SK-N-SH (cell line): ENCODE data around the gene CCDC93. TPM values are rescaled to one million over a fixed set of nuclear protein-coding genes. Genes with fewer than 3 reads are reported as not detected.

Experiments
- CTCF ChIA-PET: fragments of 300-600, 350-600 bp; formaldehyde crosslinking; extraction: SDS; loops from one replicate; lab custom pipeline; 2021; lab: Yijun Ruan, JAX
- POLR2A ChIA-PET: fragments of 350-600 bp; sonication (Branson Sonifier 250); formaldehyde crosslinking; extraction: SDS; loops from one replicate; lab custom pipeline; 2020; ENCODE audit warnings: antibody characterized with exemption, inconsistent platforms; lab: Yijun Ruan, JAX
- DNase-seq: peaks from one replicate; pipeline ENCODE4 v3.0.0; 2012
- H2AFZ ChIP-seq: fragments of 200-600 bp; sonication (generic); 2 replicates; pipeline ENCODE4 v1.8.1; 2016; ENCODE audit warnings: antibody characterized with exemption, mild to moderate bottlenecking, low read depth
- H3F3A ChIP-seq: fragments of 200-600 bp; sonication (generic); replicated peaks from 2 replicates; pipeline ENCODE3; 2016; ENCODE audit warnings: antibody characterized with exemption, mild to moderate bottlenecking; ENCODE audit not compliant: insufficient read depth
- H3K27ac ChIP-seq, 2 experiments: fragments of 200-500 bp in 1 of 2; fragments of 200-600 bp in 1 of 2; sonication (Bioruptor generic) in 1 of 2; sonication (generic), shearing (Covaris generic) in 1 of 2; 2 replicates each; pipeline versions ENCODE4 v1.5.1 to v1.6.1; 2014 to 2016; ENCODE audit warnings: low read depth in 2 of 2, inconsistent platforms in 1 of 2, low read length in 1 of 2, mild to moderate bottlenecking in 1 of 2, mixed read lengths in 1 of 2
- H3K27me3 ChIP-seq: fragments of 200-600 bp; sonication (generic), shearing (Covaris generic); 2 replicates; pipeline ENCODE4 v1.6.1; 2016; ENCODE audit warnings: mixed run types; ENCODE audit not compliant: insufficient read depth
- H3K36me3 ChIP-seq, 2 experiments: fragments of 200-500 bp in 1 of 2; fragments of 200-600 bp in 1 of 2; sonication (Bioruptor generic) in 1 of 2; sonication (generic) in 1 of 2; replicated peaks in 1 of 2; 2 replicates each; pipeline versions ENCODE3 to v1.5.1; 2014 to 2016; ENCODE audit warnings: low read length in 1 of 2, mild to moderate bottlenecking in 1 of 2; ENCODE audit not compliant: insufficient read depth in 2 of 2, control insufficient read depth in 1 of 2
- H3K4me1 ChIP-seq, 2 experiments: fragments of 200-500 bp in 1 of 2; fragments of 200-600 bp in 1 of 2; sonication (Bioruptor generic) in 1 of 2; sonication (generic), shearing (Covaris generic) in 1 of 2; 2 replicates each; pipeline versions ENCODE4 v1.5.1 to v1.6.1; 2014 to 2016; ENCODE audit warnings: low read depth in 1 of 2, low read length in 1 of 2, mixed run types in 1 of 2; ENCODE audit not compliant: insufficient read depth in 2 of 2, control insufficient read depth in 1 of 2
- H3K4me2 ChIP-seq: fragments of 200-600 bp; sonication (generic), shearing (Covaris generic); 2 replicates; pipeline ENCODE4 v1.6.1; 2017; ENCODE audit warnings: mixed run types
- H3K4me3 ChIP-seq, 2 experiments: fragments of 200-500 bp in 1 of 2; fragments of 200-600 bp in 1 of 2; sonication (Bioruptor generic) in 1 of 2; sonication (generic), shearing (Covaris generic) in 1 of 2; 2 replicates each; pipeline versions ENCODE4 v1.5.1 to v1.8.1; 2014 to 2016; ENCODE audit warnings: low read depth in 2 of 2, inconsistent platforms in 1 of 2, low read length in 1 of 2, mild to moderate bottlenecking in 1 of 2, mixed read lengths in 1 of 2, moderate library complexity in 1 of 2
- H3K79me2 ChIP-seq: fragments of 200-600 bp; sonication (generic); 2 replicates; pipeline ENCODE4 v1.8.1; 2017; ENCODE audit warnings: mild to moderate bottlenecking; ENCODE audit not compliant: insufficient read depth
- H3K9ac ChIP-seq: fragments of 200-600 bp; sonication (generic); 2 replicates; pipeline ENCODE4 v1.6.1; 2017; ENCODE audit warnings: mixed run types
- H3K9me2 ChIP-seq: fragments of 200-600 bp; sonication (generic); 2 replicates; pipeline ENCODE4 v1.6.1; 2017; ENCODE audit warnings: mixed run types
- H3K9me3 ChIP-seq: fragments of 200-600 bp; sonication (generic); 2 replicates; pipeline ENCODE4 v1.6.1; 2017; ENCODE audit warnings: mixed run types, mild to moderate bottlenecking, moderate library complexity
- H4K20me1 ChIP-seq: fragments of 200-600 bp; sonication (generic); 2 replicates; pipeline ENCODE4 v1.6.1; 2017; ENCODE audit warnings: mild to moderate bottlenecking, mixed run types; ENCODE audit not compliant: insufficient read depth
- EZH2phosphoT487 ChIP-seq: fragments of 200-600 bp; sonication (generic); IDR thresholded peaks from 2 replicates; pipeline ENCODE4 v1.6.1; 2017; ENCODE audit warnings: low read depth, mixed run types, mild to moderate bottlenecking, antibody characterized with exemption, moderate library complexity, borderline replicate concordance
- NFIC ChIP-seq: IDR thresholded peaks from 2 replicates; pipeline ENCODE4 v1.4.0; 2012; ENCODE audit warnings: borderline replicate concordance
- NRF1 ChIP-seq: IDR thresholded peaks from 2 replicates; pipeline ENCODE4 v1.6.1; 2012; ENCODE audit warnings: low read depth, mild to moderate bottlenecking, low read length
- RCOR1 ChIP-seq: fragments of 150-350 bp; IDR thresholded peaks from 2 replicates; pipeline ENCODE4 v1.6.1; 2017; ENCODE audit warnings: antibody characterized with exemption, low read length
- TCF12 ChIP-seq: IDR thresholded peaks from 2 replicates; pipeline ENCODE4 v1.4.0; 2012
- WGBS: methylation state at CpG from one replicate; pipeline ENCODE4 v1.1.6; 2017; ENCODE audit warnings: low lambda C conversion rate; 5-methylcytosine and 5-hydroxymethylcytosine counted together
- polyA plus RNA-seq, 3 experiments: library from polyadenylated mRNA; depleted of rRNA; stranded (reverse); fragments of >200 nt; gene quantifications; 2 replicates each; pipeline ENCODE4 v1.2.3, GENCODE V29; 2012
- TF ChIP-seq, protein P1 (sequence below): IDR thresholded peaks from 2 replicates; pipeline ENCODE4 v1.6.1; 2012; ENCODE audit warnings: mild to moderate bottlenecking, low read depth, low read length, moderate library complexity
- TF ChIP-seq, protein P2 (sequence below): IDR thresholded peaks from 2 replicates; pipeline ENCODE4 v1.4.0; 2012; ENCODE audit warnings: low read depth, borderline replicate concordance

The CCDC93 gene
- polyA plus RNA-seq, 1 of the 3 experiments (the other 2 are of a cell fraction) = 11.7 TPM

DNA sequence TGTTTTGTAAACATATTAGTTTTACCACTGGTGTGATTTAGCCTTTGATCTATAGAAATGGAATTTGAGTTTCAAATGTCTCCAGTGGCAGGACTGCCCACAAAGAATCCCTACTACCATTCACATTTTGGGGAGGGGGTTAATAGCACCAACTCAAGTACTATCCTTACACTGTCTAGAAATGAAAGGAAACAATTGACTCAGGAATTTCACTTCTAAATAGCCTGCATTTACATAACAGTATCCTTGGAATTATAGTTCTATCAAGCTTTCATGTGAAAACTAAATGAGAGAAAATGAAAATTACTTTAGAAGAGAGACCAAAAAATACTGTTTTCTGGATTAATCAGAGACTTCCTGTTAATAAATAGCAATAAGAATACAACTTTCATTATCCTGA, 7.5 kb upstream of the CCDC93 start:
- no peaks in the 10 kb centered on the region for H3K36me3 ChIP-seq
- no peak for TF ChIP-seq RCOR1
- TF ChIP-seq EZH2phosphoT487 = no peak
- TF ChIP-seq, protein P1, sequence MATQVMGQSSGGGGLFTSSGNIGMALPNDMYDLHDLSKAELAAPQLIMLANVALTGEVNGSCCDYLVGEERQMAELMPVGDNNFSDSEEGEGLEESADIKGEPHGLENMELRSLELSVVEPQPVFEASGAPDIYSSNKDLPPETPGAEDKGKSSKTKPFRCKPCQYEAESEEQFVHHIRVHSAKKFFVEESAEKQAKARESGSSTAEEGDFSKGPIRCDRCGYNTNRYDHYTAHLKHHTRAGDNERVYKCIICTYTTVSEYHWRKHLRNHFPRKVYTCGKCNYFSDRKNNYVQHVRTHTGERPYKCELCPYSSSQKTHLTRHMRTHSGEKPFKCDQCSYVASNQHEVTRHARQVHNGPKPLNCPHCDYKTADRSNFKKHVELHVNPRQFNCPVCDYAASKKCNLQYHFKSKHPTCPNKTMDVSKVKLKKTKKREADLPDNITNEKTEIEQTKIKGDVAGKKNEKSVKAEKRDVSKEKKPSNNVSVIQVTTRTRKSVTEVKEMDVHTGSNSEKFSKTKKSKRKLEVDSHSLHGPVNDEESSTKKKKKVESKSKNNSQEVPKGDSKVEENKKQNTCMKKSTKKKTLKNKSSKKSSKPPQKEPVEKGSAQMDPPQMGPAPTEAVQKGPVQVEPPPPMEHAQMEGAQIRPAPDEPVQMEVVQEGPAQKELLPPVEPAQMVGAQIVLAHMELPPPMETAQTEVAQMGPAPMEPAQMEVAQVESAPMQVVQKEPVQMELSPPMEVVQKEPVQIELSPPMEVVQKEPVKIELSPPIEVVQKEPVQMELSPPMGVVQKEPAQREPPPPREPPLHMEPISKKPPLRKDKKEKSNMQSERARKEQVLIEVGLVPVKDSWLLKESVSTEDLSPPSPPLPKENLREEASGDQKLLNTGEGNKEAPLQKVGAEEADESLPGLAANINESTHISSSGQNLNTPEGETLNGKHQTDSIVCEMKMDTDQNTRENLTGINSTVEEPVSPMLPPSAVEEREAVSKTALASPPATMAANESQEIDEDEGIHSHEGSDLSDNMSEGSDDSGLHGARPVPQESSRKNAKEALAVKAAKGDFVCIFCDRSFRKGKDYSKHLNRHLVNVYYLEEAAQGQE = no peak
- no peak for TF ChIP-seq NRF1
- no peaks in the 10 kb centered on the region for H4K20me1 ChIP-seq
- no peaks in the 10 kb centered on the region for H3F3A ChIP-seq
- POLR2A ChIA-PET = no interaction called here
- CTCF ChIA-PET = interaction anchor here (1.4 to 2.0 kb wide), 3 partner anchors 12 to 207 kb away, joined by 3 to 13 read pairs (median 5); partner anchors contain the start of gene DDX18
- no peaks in the 10 kb centered on the region for H3K9me3 ChIP-seq
- H3K4me2 ChIP-seq = no peak overlapping the region
- H3K4me1 ChIP-seq = no peaks in the 10 kb centered on the region
- H3K27me3 ChIP-seq = peaks cover 14% of the 10 kb centered on the region; the same call in 1 of the 2 replicates
- H3K9me2 ChIP-seq = no peaks in the 10 kb centered on the region
- no peak overlapping the region for H3K27ac ChIP-seq
- H3K79me2 ChIP-seq = no peaks in the 10 kb centered on the region
- H3K4me3 ChIP-seq = no peak overlapping the region
- no peak overlapping the region for H3K9ac ChIP-seq
- no peak for DNase-seq
- no peak overlapping the region for H2AFZ ChIP-seq

DNA sequence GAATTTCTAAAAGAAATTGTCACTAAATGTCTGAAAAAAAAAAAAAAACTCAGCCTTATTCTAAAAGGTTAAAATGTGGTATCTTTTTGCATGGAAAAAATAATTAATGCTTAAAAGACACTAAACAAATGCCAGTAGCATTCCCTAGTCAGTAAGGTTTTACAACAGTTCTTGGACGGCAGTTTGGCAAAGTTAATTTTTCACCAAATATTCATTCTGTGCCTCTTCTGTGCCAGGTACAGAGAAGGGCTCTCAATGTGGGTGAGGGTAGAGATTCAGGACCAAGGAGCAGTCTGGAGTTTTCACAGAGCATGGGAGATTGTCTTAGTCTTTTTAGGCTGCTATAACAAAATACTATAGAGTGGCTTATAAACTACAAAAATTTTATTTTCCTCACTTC, 6.0 kb upstream of the CCDC93 start:
- H3K36me3 ChIP-seq = no peaks in the 10 kb centered on the region
- no peaks in the 10 kb centered on the region for H3F3A ChIP-seq
- TF ChIP-seq NFIC (no peak), TCF12 (no peak), NRF1 (no peak)
- TF ChIP-seq, protein P2, sequence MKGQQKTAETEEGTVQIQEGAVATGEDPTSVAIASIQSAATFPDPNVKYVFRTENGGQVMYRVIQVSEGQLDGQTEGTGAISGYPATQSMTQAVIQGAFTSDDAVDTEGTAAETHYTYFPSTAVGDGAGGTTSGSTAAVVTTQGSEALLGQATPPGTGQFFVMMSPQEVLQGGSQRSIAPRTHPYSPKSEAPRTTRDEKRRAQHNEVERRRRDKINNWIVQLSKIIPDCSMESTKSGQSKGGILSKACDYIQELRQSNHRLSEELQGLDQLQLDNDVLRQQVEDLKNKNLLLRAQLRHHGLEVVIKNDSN = no peak
- H3K79me2 ChIP-seq = no peaks in the 10 kb centered on the region
- H3K27me3 ChIP-seq = peaks cover 5% of the 10 kb centered on the region; the same call in 1 of the 2 replicates
- H4K20me1 ChIP-seq = no peaks in the 10 kb centered on the region
- no peak overlapping the region for H3K4me2 ChIP-seq
- DNase-seq = no peak
- 68% methylated on average over 1 of the region's 1 CpG for WGBS
- H2AFZ ChIP-seq = no peak overlapping the region
- peaks cover 0 to 2% of the 10 kb centered on the region in 2 experiments; a peak in 1 of 4 replicates for H3K4me1 ChIP-seq
- ChIA-PET CTCF (no interaction called here), POLR2A (no interaction called here)
- H3K27ac ChIP-seq = no peak overlapping the region
- no peaks in the 10 kb centered on the region for H3K9me2 ChIP-seq
- no peak overlapping the region for H3K4me3 ChIP-seq
- no peaks in the 10 kb centered on the region for H3K9me3 ChIP-seq
- H3K9ac ChIP-seq = no peak overlapping the region
